GM19455 (cell line): ENCODE data around the gene ALPK3.

Source experiments
- ATAC-seq: cut with Tn5 transposase; IDR thresholded peaks from one replicate; pipeline ENCODE4 v1.9.1; 2021; ENCODE audit not compliant: unreplicated experiment

Gene ALPK3

GRCh38 chr15:84816694-84817465, at the start of gene ALPK3:
Gene ALPK3, plus strand, starts transcription at chr15:84817356. Its CDS starts 97 bp downstream, at chr15:84817453.
- no peak for ATAC-seq

DNA sequence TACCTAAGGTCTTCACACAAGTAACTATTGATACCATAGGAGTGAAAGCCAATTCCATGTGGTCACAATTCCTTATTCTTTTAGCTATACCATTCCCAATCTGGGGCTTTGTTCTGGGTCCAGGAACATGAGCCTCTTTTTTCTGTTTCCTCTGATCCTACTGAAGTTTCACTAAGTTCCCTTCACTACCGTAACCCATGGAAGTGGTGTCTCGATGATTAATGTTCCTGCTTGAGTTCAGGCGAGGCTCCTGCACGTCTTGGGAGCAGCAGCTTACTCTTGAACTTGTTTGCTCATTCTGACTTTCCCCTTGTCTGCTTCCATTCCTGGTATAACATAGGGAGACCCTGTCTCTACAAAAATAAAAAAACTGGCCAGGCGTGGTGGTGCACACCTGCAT, 45.1 kb upstream of the ALPK3 start:
- ATAC-seq = no peak

GRCh38 chr15:84772467-84772866, 44.7 kb upstream of the ALPK3 start:
- ATAC-seq = no peak

GRCh38 chr15:84773716-84774115, 43.4 kb upstream of the ALPK3 start:
- no peak for ATAC-seq

DNA sequence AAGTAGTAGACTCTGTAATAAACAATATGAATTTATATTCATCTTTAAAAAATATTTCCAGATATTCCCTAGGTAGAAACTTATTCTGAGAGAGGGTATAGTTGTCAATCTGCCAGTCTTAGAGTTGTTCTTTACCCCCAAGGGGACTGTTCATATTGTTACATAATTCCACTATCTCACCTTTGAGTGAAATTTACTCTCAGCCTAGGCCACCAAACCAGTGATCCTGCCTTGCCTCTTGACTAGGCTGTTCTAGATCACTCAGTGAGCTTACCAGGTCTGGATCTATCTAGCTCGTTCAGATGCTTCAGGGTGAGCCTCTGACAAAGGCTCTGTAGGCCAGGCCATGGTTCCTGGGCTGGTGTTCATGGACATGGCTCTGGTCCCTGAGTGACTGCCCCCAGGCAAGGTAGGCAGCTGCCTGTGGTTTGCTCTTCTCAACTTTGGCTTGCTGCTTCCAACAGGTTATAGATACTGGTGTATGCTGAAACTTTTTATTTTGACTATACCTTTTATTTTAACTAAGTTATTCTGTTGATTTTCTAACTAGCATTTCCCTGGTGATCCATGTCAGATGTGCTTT, 41.2 kb upstream of the ALPK3 start:
- no peak for ATAC-seq

- no peak for ATAC-seq
Observed at GRCh38 chr15:84778194-84778593, 39.0 kb upstream of the ALPK3 start.

DNA sequence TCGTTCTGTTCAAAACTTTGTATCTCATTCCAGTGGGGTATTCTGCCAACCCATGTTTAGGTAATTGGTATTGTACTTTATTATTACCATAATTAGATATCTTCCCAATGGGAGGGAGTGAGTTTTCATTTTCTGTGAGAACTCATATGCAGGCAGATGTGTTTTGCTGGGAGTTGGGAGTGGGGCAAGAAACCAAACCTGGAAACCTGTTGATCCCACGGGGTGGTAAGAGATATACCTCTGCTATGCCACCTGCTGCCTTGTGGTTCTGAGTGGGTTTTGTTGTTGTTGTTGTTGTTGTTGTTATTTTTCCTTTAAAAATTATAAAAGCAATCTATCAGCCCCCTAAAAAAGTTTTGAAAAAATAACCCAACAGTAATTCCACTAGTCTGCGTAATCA, 36.7 kb upstream of the ALPK3 start:
- ATAC-seq = no peak

GRCh38 chr15:84781495-84781894, 35.7 kb upstream of the ALPK3 start:
- no peak for ATAC-seq

DNA sequence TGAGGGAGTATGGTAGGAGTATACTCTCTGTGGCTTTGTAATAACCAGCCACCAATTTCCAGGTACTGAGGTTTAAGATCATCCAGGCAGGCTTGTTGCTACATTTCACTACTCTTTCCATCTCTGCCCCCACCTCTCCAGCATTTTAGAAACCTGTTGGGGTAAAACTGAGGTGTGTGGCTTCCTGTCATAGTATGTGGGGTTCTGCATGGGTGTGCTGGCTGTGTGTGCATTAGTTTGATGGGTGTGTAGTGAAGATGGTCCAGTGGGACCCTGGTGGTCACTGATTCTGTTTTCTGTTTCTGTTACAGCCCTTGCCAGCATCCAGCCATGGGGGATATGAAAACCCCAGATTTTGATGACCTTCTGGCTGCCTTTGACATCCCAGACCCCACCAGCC, 34.8 kb upstream of the ALPK3 start:
- ATAC-seq = no peak

DNA sequence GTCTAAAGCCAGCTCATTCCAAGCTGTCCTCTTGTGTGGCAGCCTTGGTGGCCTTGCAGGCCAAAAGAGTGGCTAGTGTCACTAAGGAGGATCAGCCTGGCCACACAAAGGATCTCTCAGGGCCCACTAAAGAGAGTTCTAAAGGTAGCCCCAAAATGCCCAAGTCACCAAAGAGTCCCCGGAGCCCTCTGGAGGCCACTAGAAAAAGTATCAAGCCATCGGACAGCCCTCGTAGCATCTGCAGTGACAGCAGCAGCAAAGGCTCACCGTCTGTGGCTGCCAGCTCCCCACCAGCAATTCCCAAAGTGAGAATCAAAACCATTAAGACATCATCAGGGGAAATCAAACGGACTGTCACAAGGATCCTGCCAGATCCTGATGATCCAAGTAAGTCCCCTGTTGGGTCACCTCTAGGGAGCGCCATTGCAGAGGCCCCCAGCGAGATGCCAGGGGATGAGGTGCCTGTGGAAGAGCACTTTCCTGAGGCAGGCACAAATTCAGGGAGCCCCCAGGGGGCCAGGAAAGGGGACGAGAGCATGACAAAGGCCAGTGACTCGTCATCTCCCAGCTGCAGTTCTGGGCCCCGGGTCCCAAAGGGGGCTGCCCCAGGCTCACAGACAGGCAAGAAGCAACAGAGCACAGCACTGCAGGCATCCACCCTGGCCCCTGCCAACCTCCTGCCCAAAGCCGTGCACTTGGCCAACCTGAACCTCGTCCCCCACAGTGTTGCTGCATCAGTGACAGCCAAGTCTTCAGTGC, 33.5 kb upstream of the ALPK3 start:
- no peak for ATAC-seq

DNA sequence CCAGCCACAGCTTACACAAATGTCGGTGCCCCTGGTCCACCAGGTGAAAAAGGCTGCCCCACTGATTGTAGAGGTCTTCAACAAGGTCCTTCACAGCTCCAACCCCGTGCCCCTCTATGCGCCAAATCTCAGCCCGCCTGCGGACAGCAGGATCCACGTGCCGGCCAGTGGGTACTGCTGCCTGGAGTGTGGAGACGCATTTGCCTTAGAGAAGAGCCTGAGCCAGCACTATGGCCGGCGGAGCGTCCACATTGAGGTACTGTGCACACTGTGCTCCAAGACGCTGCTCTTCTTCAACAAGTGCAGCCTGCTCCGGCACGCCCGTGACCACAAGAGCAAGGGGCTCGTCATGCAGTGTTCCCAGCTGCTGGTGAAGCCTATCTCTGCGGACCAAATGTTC, 32.9 kb upstream of the ALPK3 start:
- ATAC-seq = no peak

DNA sequence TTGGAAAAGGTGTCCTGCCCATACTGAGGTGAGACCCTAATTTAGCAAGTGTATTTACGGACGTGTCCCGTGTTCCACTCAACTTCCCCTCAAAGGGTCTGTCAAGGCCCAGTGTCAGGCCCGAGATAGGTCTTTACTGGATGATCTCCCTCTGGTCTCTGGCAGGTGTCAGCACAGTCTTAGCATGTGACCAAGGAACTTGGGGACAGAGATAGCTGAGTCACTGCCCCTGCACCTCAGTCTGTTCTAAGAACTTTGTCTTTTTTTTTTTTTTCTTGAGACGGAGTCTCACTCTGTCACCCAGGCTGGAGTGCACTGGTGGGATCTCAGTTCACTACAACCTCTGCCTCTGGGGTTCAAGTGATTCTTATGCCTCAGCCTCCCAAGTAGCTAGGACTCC, 32.1 kb upstream of the ALPK3 start:
- ATAC-seq = no peak

DNA sequence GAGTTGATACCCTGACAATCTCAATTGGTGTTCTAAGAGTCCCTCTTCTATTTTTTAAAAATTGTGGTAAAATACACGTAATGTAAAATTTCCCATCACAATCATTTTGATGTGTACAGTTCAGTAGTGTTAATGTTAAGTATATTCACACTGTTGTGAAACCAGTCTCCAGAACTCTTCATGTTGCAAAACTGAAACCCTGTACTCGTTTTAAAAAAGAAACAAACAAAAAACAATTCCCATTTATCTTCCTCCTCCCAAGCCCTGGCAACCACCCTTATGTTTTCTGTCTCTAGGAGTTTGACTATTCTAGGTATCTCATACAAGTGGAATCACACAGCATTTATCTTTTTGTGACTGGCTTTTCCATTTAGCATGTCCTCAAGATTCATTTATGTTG, 28.7 kb upstream of the ALPK3 start:
- no peak for ATAC-seq

DNA sequence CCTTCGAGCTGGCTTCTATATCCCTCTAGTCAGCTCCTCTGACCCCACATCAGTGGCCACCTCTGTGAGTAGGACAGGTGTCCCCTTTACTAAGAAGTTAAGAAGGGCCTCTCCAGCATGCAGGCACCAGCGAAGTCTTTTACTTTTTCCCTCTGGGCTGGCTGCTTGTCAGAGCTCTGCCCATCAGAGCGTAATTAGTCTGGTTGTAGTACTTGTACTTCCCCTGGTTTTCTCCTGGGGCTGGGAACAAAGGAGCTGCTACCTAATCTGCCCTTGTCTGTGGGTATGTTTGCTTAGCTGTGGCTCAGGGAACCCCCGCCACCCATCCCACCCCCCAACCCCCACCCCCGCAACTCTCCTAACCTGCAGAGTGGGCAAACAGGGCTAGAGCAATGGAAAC, 27.4 kb upstream of the ALPK3 start:
- no peak for ATAC-seq

DNA sequence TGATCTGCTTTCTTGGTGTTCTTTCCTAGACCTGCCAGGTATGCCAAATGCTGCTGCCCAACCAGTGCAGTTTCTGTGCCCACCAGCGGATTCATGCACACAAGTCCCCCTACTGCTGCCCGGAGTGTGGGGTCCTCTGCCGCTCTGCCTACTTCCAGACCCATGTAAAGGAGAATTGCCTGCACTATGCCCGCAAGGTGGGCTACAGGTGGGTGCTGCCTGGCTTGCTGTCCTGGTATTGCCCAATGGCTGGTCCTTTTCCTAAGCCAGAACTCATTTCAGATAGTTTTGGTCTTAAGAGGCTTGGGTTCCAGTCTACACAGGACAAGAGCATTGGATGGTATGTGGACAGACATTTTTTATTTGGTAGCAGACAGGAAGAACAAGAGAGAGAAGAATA, 26.5 kb upstream of the ALPK3 start:
- ATAC-seq = no peak

DNA sequence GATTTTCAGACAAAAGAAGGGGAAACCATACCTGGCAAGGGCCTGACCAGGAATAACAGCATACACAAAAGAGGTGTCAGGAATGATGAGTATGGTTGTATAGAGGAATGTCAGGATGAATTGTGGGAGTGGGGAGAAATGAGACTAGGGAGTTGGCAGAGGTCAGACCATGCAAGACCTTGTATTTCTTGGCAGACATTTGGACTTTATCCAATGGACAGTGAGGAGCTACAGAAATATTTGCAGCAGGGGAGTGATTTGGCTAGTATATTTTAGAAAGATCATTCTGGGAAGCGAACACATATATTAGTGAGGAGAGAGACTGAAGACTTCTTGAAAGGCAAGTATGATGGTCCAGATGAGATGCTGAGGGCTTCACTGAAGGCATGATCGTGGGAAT, 25.4 kb upstream of the ALPK3 start:
- ATAC-seq = no peak

DNA sequence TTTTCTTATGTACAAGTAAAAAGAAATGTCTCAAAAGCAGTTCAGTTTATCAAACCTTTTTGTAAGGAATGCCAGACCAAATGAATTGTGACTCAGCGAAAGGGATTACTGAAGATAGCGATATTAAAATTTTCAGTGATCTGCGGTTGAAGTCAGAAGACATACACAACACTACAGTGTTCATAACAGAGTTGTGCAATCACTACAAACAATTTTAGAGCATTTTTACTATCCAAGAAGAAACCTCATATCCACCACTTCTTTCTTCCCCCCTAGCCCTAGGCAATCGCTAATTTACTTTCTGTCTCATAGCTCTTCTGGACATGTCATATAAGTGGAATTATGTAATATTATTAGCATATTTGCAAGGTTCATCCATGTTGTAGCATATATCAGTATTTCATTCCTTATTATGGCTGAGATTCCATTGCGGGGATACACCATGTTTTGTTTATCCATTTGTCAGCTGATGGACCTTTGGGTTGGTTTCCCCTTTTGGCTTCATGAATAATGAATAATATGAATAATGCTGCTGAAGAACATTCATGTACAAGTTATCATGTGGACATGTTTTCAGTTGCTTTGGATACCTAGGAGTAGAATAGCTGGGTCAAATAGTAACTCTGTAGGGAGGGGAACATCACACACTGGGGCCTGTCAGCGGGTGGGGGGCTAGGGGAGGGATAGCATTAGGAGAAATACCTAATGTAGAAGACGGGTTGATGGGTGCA, 23.6 kb upstream of the ALPK3 start:
- ATAC-seq = no peak

- ATAC-seq = no peak
Observed at GRCh38 chr15:84794162-84794547, 23.0 kb upstream of the ALPK3 start.

DNA sequence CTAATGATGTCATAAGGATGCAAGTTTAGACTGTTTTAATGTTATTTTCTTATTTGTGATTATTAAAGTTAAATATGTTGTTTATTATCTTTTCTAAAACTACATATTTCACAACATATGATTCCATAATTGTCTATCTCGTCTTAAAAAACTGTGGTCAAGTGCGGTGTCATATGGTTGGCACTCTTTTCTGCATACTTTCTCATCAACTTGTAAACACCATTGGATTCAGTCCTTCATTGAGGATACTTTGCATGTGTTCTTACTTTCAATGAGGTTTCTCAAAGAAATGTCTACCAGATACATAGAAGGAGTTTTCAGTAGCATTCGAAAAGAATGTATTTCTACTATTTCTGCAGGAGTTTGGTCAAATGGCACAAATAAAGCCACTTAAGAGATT, 22.0 kb upstream of the ALPK3 start:
- ATAC-seq = no peak

- ATAC-seq = no peak
Observed at GRCh38 chr15:84797212-84797611, 19.9 kb upstream of the ALPK3 start.

GRCh38 chr15:84797801-84798200, 19.4 kb upstream of the ALPK3 start:
- no peak for ATAC-seq
